Epithelial cell of proximal tubule (primary cell): ENCODE results near the gene POFUT2. TPM values are rescaled to one million over a fixed set of nuclear protein-coding genes. Genes with fewer than 3 reads are reported as not detected.

Experiments
- DNase-seq: peaks from one replicate; pipeline ENCODE4 v3.0.0-alpha.2; 2011; ENCODE audit warnings: low read depth
- H3K4me3 ChIP-seq: 2 replicates; pipeline ENCODE4 v1.5.1; 2011; ENCODE audit warnings: low read depth, mild to moderate bottlenecking, low read length
- CTCF ChIP-seq: conservative IDR thresholded peaks from 2 replicates; pipeline ENCODE4 v1.5.1; 2012; ENCODE audit warnings: low read depth, mild to moderate bottlenecking, low read length
- total RNA-seq: library from RNA; depleted of rRNA; stranded (reverse); fragments of >200 nt; gene quantifications from 2 replicates; pipeline ENCODE4 v1.2.3, GENCODE V29; 2015

The POFUT2 gene
- total RNA-seq, 1 donor from 2014 or later = 10.4 TPM

GRCh38 chr21:45217010-45217409 is 70.7 kb downstream of the POFUT2 start:
- no peak for TF ChIP-seq CTCF
- DNase-seq = no peak
- H3K4me3 ChIP-seq = no peak overlapping the region

GRCh38 chr21:45215213-45215612 is 72.5 kb downstream of the POFUT2 start:
- no peak for DNase-seq
- no peak overlapping the region for H3K4me3 ChIP-seq
- TF ChIP-seq CTCF = no peak

Other genes starting within 250 kb of the POFUT2 start
- gene ADARB1, start 213.3 kb downstream of the POFUT2 start, total RNA-seq = 2.2 and 3.9 TPM in 2 replicates
- 346 and 535 TPM in 2 replicates for gene COL18A1, start 117.3 kb upstream of the POFUT2 start, total RNA-seq